HEK293T (cell line): Measurements from ENCODE around the gene OSCP1.

Source experiments
- BHLHE40 ChIP-seq: fragments of 450-650 bp; IDR thresholded peaks from 2 replicates; pipeline ENCODE4 v1.6.1; 2016; ENCODE audit warnings: mild to moderate bottlenecking, moderate library complexity, borderline replicate concordance
- SP1 ChIP-seq: fragments of 450-650 bp; IDR thresholded peaks from 2 replicates; pipeline ENCODE4 v1.6.1; 2017
- ZNF384 ChIP-seq: fragments of 450-650 bp; IDR thresholded peaks from 2 replicates; pipeline ENCODE4 v1.6.1; 2016

GRCh38 chr1:36497207-36497606, 47.0 kb upstream of the OSCP1 start:
- TF ChIP-seq BHLHE40 (no peak), ZNF384 (no peak), SP1 (no peak)
